HepG2 (cell line): ENCODE data around the gene HNRNPUL2. TPM values are rescaled to one million over a fixed set of nuclear protein-coding genes. Genes with fewer than 3 reads are reported as not detected.

ENCODE experiments used
- IRF2 ChIP-seq: IDR thresholded peaks from 2 replicates; pipeline ENCODE4 v1.6.1; 2018; ENCODE audit warnings: missing genetic modification reagents, missing compliant biosample characterization
- JUN ChIP-seq: sonication (generic); formaldehyde crosslinking; IDR thresholded peaks from 2 replicates; pipeline ENCODE4 v1.4.0; 2020; ENCODE audit warnings: mild to moderate bottlenecking, missing genetic modification reagents
- KDM4B ChIP-seq: sonication (generic); formaldehyde crosslinking; IDR thresholded peaks from 2 replicates; pipeline ENCODE4 v1.4.0; 2020; ENCODE audit warnings: missing genetic modification reagents
- MLLT10 ChIP-seq: sonication (generic); formaldehyde crosslinking; IDR thresholded peaks from 2 replicates; pipeline ENCODE4 v1.4.0; 2020; ENCODE audit warnings: missing genetic modification reagents
- PAXIP1 ChIP-seq: sonication (generic); formaldehyde crosslinking; conservative IDR thresholded peaks from 2 replicates; pipeline ENCODE4 v1.4.0; 2020; ENCODE audit warnings: mild to moderate bottlenecking, missing genetic modification reagents, moderate library complexity
- SIN3A ChIP-seq: IDR thresholded peaks from 2 replicates; pipeline ENCODE4 v1.6.1; 2011; ENCODE audit warnings: low read depth, mild to moderate bottlenecking, control low read depth, low read length, borderline replicate concordance
- SIN3B ChIP-seq: fragments of 150-350 bp; IDR thresholded peaks from 2 replicates; pipeline ENCODE4 v1.6.1; 2014; ENCODE audit warnings: low read length
- TCF12 ChIP-seq, 2 experiments: fragments of 450-650 bp in 1 of 2; sonication (generic) in 1 of 2; formaldehyde crosslinking in 1 of 2; IDR thresholded peaks; 2 replicates each; pipeline versions ENCODE4 v1.6.1 to v1.8.0; 2017 to 2022; ENCODE audit warnings: antibody characterized with exemption in 1 of 2, mild to moderate bottlenecking in 1 of 2, missing genetic modification reagents in 1 of 2, moderate library complexity in 1 of 2
- XRCC5 ChIP-seq: fragments of 200-400 bp; formaldehyde crosslinking; optimal IDR thresholded peaks from 2 replicates; pipeline ENCODE3; 2017; ENCODE audit warnings: mild to moderate bottlenecking, low read length
- ZNF24 ChIP-seq: fragments of 450-650 bp; IDR thresholded peaks from 2 replicates; pipeline ENCODE4 v1.6.1; 2017; ENCODE audit warnings: antibody characterized with exemption, mild to moderate bottlenecking
- ZNF383 ChIP-seq: sonication (generic); formaldehyde crosslinking; IDR thresholded peaks from 2 replicates; pipeline ENCODE4 v1.4.0; 2020; ENCODE audit warnings: missing genetic modification reagents, mild to moderate bottlenecking, borderline replicate concordance
- ZNF609 ChIP-seq: sonication (generic); formaldehyde crosslinking; IDR thresholded peaks from 2 replicates; pipeline ENCODE4 v1.4.0; 2020; ENCODE audit warnings: mild to moderate bottlenecking, missing genetic modification reagents, borderline replicate concordance
- ZNF7 ChIP-seq: IDR thresholded peaks from 2 replicates; pipeline ENCODE4 v1.6.1; 2016; ENCODE audit warnings: missing biosample characterization, missing genetic modification reagents
- ZXDC ChIP-seq: sonication (generic); formaldehyde crosslinking; IDR thresholded peaks from 2 replicates; pipeline ENCODE4 v1.5.0; 2020; ENCODE audit warnings: mild to moderate bottlenecking, missing genetic modification reagents
- polyA plus RNA-seq, 8 experiments: library from polyadenylated mRNA; depleted of rRNA in 3 of 8; stranded (reverse) in 7 of 8; unstranded in 1 of 8; fragments of >200 nt; fragmentation: Illumina TruSeq in 4 of 8; extraction: Trizol in 4 of 8; gene quantifications; 2 replicates each; pipeline versions ENCODE4 v1.2.1 to v1.2.3, GENCODE V29; 2011 to 2016; ENCODE audit warnings: low read depth in 4 of 8, missing spikeins in 1 of 8, mixed read lengths in 1 of 8; ENCODE audit not compliant: insufficient read depth in 1 of 8
- total RNA-seq, 5 experiments: library from RNA; depleted of rRNA; stranded (reverse); fragments of >200 nt; fragmentation: Illumina TruSeq; extraction: Trizol; gene quantifications; 2 replicates each; pipeline ENCODE4 v1.2.3, GENCODE V29; 2016; ENCODE audit warnings: low read depth in 1 of 5
- TF ChIP-seq, protein P1 (sequence below), 2 experiments: sonication (generic) in 1 of 2; formaldehyde crosslinking in 1 of 2; IDR thresholded peaks; 2 replicates each; pipeline versions ENCODE4 v1.4.0 to v1.6.1; 2018 to 2020; ENCODE audit warnings: missing genetic modification reagents in 2 of 2, borderline replicate concordance in 1 of 2, low read depth in 1 of 2, mild to moderate bottlenecking in 1 of 2, missing biosample characterization in 1 of 2

HNRNPUL2 gene
- total and polyA plus RNA-seq, 2 of the 13 experiments (the other 11 are each of a cell fraction or from before 2014, with no cell fraction given): 8.4 to 9.6 TPM

GRCh38 chr11:62727165-62727871, at the start of gene HNRNPUL2 (continued):
- TF ChIP-seq IRF2 (CRISPR knock-in tag) (peak; percentile 90), SIN3A (no peak; the same call in 1 of the 2 replicates), KDM4B (CRISPR knock-in tag) (peak; percentile 73; the same call in 1 of the 2 replicates), JUN (peak; percentile 67; the same call in 1 of the 2 replicates), ZNF383 (no peak), ZNF24 (peak; percentile 28; the same call in 1 of the 2 replicates), XRCC5 (peak; percentile 56), ZNF609 (peak; percentile 53; the same call in 1 of the 2 replicates), MLLT10 (no peak), ZNF7 (CRISPR knock-in tag) (no peak), TCF12 (IDR thresholded peaks at IDR 0.05) (no peak), TCF12 (CRISPR knock-in tag; IDR thresholded peaks at IDR 0.05) (no peak), ZXDC (CRISPR knock-in tag) (peak; percentile 82; the same call in 1 of the 2 replicates), SIN3B (no peak; the same call in 1 of the 2 replicates), PAXIP1 (peak; percentile 62)
- TF ChIP-seq, protein P1, sequence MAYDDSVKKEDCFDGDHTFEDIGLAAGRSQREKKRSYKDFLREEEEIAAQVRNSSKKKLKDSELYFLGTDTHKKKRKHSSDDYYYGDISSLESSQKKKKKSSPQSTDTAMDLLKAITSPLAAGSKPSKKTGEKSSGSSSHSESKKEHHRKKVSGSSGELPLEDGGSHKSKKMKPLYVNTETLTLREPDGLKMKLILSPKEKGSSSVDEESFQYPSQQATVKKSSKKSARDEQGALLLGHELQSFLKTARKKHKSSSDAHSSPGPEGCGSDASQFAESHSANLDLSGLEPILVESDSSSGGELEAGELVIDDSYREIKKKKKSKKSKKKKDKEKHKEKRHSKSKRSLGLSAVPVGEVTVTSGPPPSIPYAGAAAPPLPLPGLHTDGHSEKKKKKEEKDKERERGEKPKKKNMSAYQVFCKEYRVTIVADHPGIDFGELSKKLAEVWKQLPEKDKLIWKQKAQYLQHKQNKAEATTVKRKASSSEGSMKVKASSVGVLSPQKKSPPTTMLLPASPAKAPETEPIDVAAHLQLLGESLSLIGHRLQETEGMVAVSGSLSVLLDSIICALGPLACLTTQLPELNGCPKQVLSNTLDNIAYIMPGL (CRISPR knock-in tag; IDR thresholded peaks at IDR 0.05; ENCODE audit: borderline replicate concordance in 1 of 2, low read depth in 1 of 2): peak in 1 of 2 experiments; percentile 62; a peak in 3 of 4 replicates
